ENCODE measurements around the gene HPCAL1.

The HPCAL1 gene

DNA sequence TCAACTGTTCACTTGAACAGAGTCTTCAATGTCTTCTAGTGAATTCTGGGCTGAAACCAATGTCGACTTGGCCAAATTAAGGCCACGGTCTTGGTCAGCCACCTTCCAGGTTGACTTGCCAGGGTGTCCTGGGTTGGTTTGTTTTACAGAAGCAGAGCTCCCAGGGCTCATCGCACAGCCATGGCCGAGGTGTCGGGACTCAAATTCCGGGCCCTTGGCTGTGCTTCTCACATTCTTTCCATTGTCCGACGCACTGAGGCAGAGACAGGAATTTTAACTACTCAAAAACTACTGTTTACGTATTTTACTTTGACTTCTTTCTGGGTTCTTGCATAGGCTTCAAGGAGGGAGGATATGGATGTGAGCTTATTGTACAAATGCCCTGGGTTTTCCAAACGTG, 51.7 kb downstream of the HPCAL1 start:
- in situ Hi-C loops (cut with MboI; ENCODE audit: low sequenced_read_pairs), result no loop called here
- no peaks in the 10 kb centered on the region for H3K4me1 ChIP-seq
- H3K27me3 ChIP-seq (ENCODE audit: low read depth), result no peaks in the 10 kb centered on the region
- DNase-seq (ENCODE audit: low spot score in 2 of 2), result no peak
- H3K9me3 ChIP-seq, result no peaks in the 10 kb centered on the region
- no peak overlapping the region for H3K4me3 ChIP-seq
- no peaks in the 10 kb centered on the region for H3K36me3 ChIP-seq (replicated peaks)

- DNase-seq (ENCODE audit: low spot score in 2 of 2), result no peak
- in situ Hi-C loops (cut with MboI; ENCODE audit: low sequenced_read_pairs), result no loop called here
- no peaks in the 10 kb centered on the region for H3K4me1 ChIP-seq
- H3K4me3 ChIP-seq, result no peak overlapping the region
- H3K9me3 ChIP-seq, result no peaks in the 10 kb centered on the region
- H3K36me3 ChIP-seq (replicated peaks), result no peaks in the 10 kb centered on the region
- no peaks in the 10 kb centered on the region for H3K27me3 ChIP-seq (ENCODE audit: low read depth)
Observed at GRCh38 chr2:10355471-10356438, 53.1 kb downstream of the HPCAL1 start.

DNA sequence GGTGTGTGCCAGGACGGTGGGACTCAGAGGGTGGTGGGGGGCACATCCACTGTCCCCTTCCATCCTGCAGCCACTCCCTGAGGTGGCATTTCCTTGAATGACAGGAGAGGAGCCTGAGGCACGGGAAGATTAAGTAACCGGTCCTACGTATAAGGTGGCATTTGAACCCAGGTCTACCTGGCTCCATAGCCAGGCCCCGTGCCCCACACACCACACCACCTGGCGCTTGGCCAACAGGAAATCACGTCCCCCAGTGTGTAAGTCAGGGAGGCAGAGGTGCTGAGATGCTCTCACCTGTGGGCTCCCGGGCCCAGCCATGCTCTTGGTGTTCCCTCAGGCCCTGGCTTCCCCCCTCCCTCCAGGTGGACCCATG, 53.7 kb downstream of the HPCAL1 start:
- H3K4me1 ChIP-seq, result no peaks in the 10 kb centered on the region
- H3K9me3 ChIP-seq, result no peaks in the 10 kb centered on the region
- no peak overlapping the region for H3K4me3 ChIP-seq
- H3K27me3 ChIP-seq (ENCODE audit: low read depth), result no peaks in the 10 kb centered on the region
- H3K36me3 ChIP-seq (replicated peaks), result no peaks in the 10 kb centered on the region
- in situ Hi-C loops (cut with MboI; ENCODE audit: low sequenced_read_pairs), result no loop called here
- DNase-seq (ENCODE audit: low spot score in 2 of 2), result no peak

- in situ Hi-C loops (cut with MboI; ENCODE audit: low sequenced_read_pairs), result no loop called here
- DNase-seq (ENCODE audit: low spot score in 2 of 2), result no peak
- no peaks in the 10 kb centered on the region for H3K9me3 ChIP-seq
- H3K36me3 ChIP-seq (replicated peaks), result no peaks in the 10 kb centered on the region
- H3K4me3 ChIP-seq, result no peak overlapping the region
- no peaks in the 10 kb centered on the region for H3K27me3 ChIP-seq (ENCODE audit: low read depth)
- H3K4me1 ChIP-seq, result no peaks in the 10 kb centered on the region
Observed at GRCh38 chr2:10357193-10358169, 54.8 kb downstream of the HPCAL1 start.

DNA sequence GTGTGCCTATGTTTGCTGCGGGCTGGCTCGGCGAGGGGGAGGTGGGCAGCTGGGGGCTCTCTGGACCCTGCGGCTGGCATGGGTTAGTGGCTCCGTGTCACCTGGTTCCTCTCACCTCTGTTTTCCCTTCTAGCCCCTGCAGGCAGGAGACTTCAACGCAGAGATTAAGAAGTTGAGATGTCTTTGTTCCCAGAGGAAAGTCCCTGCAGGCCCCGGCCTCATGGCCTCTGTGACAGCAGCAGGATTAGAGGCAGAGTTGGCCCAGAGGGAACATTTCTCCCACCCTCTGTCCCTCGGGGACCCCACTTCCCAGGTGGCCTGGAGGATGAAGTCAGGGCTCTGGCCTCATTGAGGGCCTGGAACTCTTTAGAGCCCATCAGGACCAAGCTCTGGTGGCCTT, 56.5 kb downstream of the HPCAL1 start:
- H3K9me3 ChIP-seq, result no peaks in the 10 kb centered on the region
- no peaks in the 10 kb centered on the region for H3K36me3 ChIP-seq (replicated peaks)
- DNase-seq (ENCODE audit: low spot score in 2 of 2), result no peak
- H3K27me3 ChIP-seq (ENCODE audit: low read depth), result no peaks in the 10 kb centered on the region
- in situ Hi-C loops (cut with MboI; ENCODE audit: low sequenced_read_pairs), result no loop called here
- no peaks in the 10 kb centered on the region for H3K4me1 ChIP-seq
- no peak overlapping the region for H3K4me3 ChIP-seq

GRCh38 chr2:10359731-10360329, 57.1 kb downstream of the HPCAL1 start:
- in situ Hi-C loops (cut with MboI; ENCODE audit: low sequenced_read_pairs), result no loop called here
- DNase-seq (ENCODE audit: low spot score in 2 of 2), result no peak
- Histone ChIP-seq H3K4me1 (no peaks in the 10 kb centered on the region), H3K9me3 (no peaks in the 10 kb centered on the region), H3K36me3 (replicated peaks) (no peaks in the 10 kb centered on the region), H3K27me3 (ENCODE audit: low read depth) (no peaks in the 10 kb centered on the region), H3K4me3 (no peak overlapping the region)

DNA sequence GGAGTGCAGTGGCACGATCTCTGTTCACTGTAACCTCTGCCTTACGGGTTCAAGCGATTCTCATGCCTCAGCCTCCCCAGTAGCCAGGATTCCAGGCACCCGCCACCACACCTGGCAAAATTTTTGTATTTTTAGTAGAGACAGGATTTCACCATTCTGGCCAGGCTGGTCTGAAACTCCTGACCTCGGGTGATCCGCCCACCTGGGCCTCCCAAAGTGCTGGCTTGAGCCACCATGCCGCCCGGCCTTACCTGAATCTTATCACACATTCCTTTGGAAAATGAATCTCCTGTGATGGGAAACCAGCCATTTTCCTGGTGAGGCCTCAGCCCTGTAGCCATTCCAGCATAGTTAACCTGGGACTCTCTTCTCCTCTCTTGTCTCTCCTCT, 57.8 kb downstream of the HPCAL1 start:
- no peaks in the 10 kb centered on the region for H3K36me3 ChIP-seq (replicated peaks)
- in situ Hi-C loops (cut with MboI; ENCODE audit: low sequenced_read_pairs), result no loop called here
- no peaks in the 10 kb centered on the region for H3K4me1 ChIP-seq
- H3K9me3 ChIP-seq, result no peaks in the 10 kb centered on the region
- no peak overlapping the region for H3K4me3 ChIP-seq
- no peaks in the 10 kb centered on the region for H3K27me3 ChIP-seq (ENCODE audit: low read depth)
- no peak for DNase-seq (ENCODE audit: low spot score in 2 of 2)

- no peaks in the 10 kb centered on the region for H3K27me3 ChIP-seq (ENCODE audit: low read depth)
- H3K9me3 ChIP-seq, result no peaks in the 10 kb centered on the region
- no peaks in the 10 kb centered on the region for H3K4me1 ChIP-seq
- in situ Hi-C loops (cut with MboI; ENCODE audit: low sequenced_read_pairs), result no loop called here
- no peak overlapping the region for H3K4me3 ChIP-seq
- H3K36me3 ChIP-seq (replicated peaks), result no peaks in the 10 kb centered on the region
- DNase-seq (ENCODE audit: low spot score in 2 of 2), result no peak
Observed at GRCh38 chr2:10360850-10361588, 58.3 kb downstream of the HPCAL1 start.

DNA sequence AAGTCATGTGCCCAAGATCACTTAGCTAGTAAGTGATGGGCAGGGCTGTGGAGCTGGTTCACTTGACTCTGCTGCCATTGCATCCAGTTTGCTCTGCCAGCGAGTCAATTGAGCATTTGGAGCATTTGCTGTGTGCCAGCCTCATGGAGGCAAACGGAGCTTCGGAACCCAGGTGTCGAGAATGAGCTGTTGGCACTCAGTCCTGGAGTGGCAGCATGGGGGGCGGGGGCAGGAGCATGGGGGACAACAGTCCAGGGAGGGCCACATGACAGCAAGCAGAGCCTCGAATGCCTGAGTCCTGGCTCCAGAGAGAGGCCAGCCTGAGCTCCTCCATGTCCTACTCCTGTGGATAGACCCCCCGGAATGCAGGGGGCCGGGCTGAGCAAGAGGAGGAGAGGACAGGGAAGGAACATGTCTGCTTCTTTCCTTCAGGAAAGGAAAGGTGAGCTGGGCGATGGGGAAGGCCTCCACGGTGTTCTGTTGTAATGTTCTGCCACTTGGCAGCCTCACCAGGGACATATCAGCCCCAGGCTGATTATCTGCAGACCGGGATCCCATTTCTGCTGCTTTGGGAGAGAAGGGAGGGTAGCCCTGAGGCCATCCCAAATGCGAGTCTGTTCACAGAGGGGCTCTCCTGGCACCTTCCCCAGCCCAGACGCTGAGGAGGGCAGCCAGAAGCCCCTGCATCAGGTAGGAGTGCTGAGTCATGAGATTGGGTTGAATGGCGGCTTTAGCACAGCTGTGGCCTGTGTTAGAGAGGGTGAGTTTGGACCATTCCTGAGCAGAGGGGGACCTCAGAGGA, 59.6 kb downstream of the HPCAL1 start:
- Histone ChIP-seq H3K4me3 (no peak overlapping the region), H3K27me3 (ENCODE audit: low read depth) (no peaks in the 10 kb centered on the region), H3K9me3 (no peaks in the 10 kb centered on the region), H3K4me1 (no peaks in the 10 kb centered on the region), H3K36me3 (replicated peaks) (no peaks in the 10 kb centered on the region)
- in situ Hi-C loops (cut with MboI; ENCODE audit: low sequenced_read_pairs), result no loop called here
- no peak for DNase-seq (ENCODE audit: low spot score in 2 of 2)

GRCh38 chr2:10362898-10363454, 60.3 kb downstream of the HPCAL1 start:
- H3K27me3 ChIP-seq (ENCODE audit: low read depth), result no peaks in the 10 kb centered on the region
- no peak overlapping the region for H3K4me3 ChIP-seq
- no peaks in the 10 kb centered on the region for H3K9me3 ChIP-seq
- no peaks in the 10 kb centered on the region for H3K36me3 ChIP-seq (replicated peaks)
- H3K4me1 ChIP-seq, result no peaks in the 10 kb centered on the region
- DNase-seq (ENCODE audit: low spot score in 2 of 2), result no peak
- in situ Hi-C loops (cut with MboI; ENCODE audit: low sequenced_read_pairs), result no loop called here

DNA sequence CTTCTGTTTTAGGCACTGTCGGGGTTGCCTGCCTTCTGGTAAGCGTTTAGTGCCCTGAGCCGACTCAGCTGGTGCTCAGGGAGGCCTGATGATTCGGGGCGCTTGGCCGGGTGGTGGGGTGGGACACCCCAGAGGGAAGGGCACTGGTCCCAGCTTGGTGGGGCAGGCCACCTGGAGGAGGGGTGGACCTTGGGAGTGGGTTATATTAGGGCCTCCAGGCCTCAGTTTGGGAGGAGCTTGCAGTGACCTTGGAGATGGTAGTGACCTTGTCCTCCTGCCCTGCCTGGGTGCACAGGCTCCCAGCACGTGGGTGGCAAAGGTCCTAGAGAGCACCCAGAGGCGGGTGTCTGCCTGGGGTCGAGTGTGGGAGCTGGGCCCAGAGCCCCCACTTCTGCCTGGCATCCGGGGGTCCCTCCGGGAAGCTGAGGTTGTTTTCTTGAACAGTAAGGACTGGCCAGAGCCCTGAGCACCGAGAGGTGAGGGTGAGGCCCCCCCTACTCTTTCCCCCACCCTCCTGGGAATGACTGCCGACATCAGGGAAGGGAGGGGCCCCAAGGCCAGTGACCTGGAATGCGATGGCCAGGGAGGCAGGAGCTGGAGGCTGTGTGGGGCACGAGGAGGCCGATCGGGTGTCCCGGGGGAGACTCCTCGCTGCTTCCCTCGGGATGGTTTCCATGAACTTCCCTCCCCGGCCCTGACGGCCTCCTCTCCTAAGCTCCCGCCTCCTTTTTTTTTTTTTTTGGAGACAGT, 61.3 kb downstream of the HPCAL1 start:
- no peaks in the 10 kb centered on the region for H3K9me3 ChIP-seq
- no peak for DNase-seq (ENCODE audit: low spot score in 2 of 2)
- no peak overlapping the region for H3K4me3 ChIP-seq
- in situ Hi-C loops (cut with MboI; ENCODE audit: low sequenced_read_pairs), result no loop called here
- H3K36me3 ChIP-seq (replicated peaks), result no peaks in the 10 kb centered on the region
- no peaks in the 10 kb centered on the region for H3K27me3 ChIP-seq (ENCODE audit: low read depth)
- no peaks in the 10 kb centered on the region for H3K4me1 ChIP-seq

DNA sequence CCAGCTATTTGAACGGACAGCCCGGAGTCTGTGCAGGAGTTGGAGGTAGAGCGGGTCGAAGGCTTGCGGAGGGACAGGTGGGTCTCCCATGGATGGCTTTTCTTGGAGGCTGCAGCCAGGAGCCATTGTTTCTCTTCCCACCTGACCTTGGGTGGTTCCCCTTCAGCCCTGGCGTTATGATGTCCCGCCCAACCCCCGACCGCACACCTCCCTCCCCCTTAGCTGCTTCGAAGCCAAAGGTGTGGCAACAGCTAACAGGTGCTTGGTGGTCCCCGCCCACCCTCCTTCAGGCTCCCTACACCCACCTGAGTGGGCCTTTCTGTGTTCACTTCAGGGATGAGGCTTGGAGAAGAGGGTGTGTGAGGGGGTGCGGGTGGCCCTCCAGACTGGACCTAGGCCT, 62.7 kb downstream of the HPCAL1 start:
- in situ Hi-C loops (cut with MboI; ENCODE audit: low sequenced_read_pairs), result no loop called here
- Histone ChIP-seq H3K9me3 (no peaks in the 10 kb centered on the region), H3K36me3 (replicated peaks) (no peaks in the 10 kb centered on the region), H3K4me3 (no peak overlapping the region), H3K4me1 (no peaks in the 10 kb centered on the region), H3K27me3 (ENCODE audit: low read depth) (no peaks in the 10 kb centered on the region)
- DNase-seq (ENCODE audit: low spot score in 2 of 2), result no peak
